GM18507 (cell line): ENCODE results near the gene ANKRD63.

Experiments
- DNase-seq: peaks from one replicate; pipeline ENCODE4 v3.0.0; 2011; ENCODE audit warnings: low read depth; ENCODE audit not compliant: insufficient read length; ENCODE audit errors: extremely low spot score
- FAIRE-seq: peaks from 2 replicates; lab custom pipeline; 2011; peaks lifted over from hg19 to GRCh38; lab: Jason Lieb, UNC

The ANKRD63 gene

DNA sequence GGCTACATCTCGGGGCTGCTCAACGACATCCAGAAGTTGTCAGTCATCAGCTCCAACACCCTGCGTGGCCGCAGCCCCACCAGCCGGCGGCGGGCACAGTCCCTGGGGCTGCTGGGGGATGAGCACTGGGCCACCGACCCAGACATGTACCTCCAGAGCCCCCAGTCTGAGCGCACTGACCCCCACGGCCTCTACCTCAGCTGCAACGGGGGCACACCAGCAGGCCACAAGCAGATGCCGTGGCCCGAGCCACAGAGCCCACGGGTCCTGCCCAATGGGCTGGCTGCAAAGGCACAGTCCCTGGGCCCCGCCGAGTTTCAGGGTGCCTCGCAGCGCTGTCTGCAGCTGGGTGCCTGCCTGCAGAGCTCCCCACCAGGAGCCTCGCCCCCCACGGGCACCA, 17.0 kb downstream of the ANKRD63 start:
- FAIRE-seq (no peak), DNase-seq (no peak)

DNA sequence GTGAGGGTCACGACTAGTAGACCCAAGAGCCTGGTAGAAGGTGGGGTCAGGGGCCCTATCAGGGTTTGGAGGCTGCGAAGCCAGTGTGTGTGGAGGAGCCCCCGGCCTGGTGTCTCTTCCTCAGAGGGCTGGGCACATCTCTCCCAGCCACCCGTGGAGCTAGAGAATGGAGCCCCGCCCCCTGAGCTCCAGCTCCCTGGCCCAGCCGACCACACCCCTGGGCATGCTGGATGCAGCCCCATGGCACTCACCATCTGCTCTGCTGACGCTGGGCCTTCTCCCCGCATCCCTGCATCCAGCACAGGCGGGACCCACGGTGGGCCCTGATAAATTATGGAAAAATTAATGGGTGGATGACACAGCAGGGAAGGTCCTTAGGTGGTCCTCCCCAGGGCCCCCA, 17.5 kb downstream of the ANKRD63 start:
- DNase-seq = no peak

DNA sequence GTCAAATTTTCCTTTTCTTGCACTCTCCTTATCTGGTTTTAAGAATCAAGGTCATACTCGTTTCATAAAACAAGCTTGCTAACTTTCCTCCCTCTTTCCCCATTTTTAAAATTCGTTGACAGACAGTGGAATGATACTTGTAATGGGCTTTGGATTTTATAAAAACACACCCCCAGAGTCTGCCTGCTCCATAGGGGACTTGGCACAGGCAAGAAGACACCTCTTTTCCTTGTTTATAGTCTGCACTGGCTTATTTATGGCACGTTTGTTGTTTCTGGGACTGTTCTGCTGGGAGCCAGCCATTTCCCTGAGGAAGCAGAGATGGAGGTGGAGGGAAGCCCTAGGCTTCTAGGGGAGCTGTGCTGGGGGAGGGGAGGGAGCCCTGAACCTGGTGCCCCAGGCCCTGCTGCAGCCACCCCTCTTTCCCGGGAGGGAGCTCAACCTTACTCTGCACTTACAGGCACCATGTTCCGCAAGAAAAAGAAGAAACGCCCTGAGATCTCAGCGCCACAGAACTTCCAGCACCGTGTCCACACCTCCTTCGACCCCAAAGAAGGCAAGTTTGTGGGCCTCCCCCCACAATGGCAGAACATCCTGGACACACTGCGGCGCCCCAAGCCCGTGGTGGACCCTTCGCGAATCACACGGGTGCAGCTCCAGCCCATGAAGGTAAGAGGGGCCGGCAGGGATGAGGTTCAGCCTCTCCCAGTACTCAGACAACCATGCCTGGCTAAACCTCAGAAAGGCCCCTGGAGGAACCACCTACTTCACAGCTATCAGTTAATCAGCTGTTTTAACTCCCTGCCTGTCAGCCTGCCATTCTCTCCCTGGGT, 18.3 kb downstream of the ANKRD63 start:
- DNase-seq (no peak), FAIRE-seq (no peak)

More for the DNA sequence above, 17.5 kb downstream of the ANKRD63 start:
- FAIRE-seq = no peak

DNA sequence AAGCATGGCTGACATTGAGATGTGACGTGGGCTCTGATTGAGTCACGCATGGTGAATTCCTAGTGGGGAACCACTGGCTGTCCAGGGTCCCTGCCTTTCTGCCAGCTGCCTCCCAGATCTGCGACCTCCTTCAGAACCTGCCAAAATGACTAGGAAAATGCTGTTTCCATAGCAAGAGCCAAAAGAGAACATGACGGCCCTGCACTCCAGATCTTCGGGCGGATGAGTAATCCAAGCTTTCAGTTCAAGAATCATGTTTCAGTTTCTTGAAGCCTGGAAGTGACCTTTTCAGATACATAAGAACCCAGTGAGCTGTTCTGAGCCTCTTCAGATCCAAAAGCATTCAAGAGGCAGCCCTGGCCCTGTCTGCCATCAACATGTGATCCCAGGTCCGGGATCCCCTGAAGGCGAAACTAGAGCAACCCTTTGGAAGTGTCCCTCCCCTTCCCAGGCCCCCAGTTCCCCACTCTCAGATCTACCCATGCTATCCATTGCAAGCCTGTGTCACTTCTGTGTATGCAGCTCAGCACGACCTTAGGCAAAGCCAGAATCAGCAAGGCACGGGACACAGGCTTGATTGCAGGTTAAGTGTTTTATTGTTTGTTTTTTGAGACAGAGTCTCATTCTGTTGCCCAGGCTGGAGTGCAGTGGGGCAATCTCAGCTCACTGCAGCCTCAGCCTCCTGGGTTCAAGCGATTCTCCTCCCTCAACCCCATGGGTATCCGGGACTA, 19.7 kb downstream of the ANKRD63 start:
- DNase-seq = no peak
- no peak for FAIRE-seq

DNA sequence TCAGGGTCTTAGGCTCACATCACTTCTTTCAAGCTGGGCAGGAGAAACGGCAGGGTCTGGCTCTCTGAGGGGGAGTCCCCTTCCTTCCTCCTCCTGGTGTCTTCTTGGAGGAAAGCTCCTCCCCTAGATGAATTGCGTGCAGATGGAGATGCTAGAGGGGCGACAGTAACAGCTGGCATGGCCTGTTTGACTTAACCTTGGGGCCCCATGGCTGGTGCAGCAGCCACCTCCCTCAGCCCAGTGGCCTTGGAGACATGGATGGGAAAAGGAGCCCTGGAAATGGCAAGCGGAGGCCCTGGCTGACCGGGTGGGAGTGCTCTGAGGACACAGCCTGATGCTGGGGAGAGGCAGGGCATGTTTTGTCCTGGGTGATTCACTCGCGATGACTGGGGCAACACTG, 23.8 kb downstream of the ANKRD63 start:
- FAIRE-seq = no peak
- no peak for DNase-seq

DNA sequence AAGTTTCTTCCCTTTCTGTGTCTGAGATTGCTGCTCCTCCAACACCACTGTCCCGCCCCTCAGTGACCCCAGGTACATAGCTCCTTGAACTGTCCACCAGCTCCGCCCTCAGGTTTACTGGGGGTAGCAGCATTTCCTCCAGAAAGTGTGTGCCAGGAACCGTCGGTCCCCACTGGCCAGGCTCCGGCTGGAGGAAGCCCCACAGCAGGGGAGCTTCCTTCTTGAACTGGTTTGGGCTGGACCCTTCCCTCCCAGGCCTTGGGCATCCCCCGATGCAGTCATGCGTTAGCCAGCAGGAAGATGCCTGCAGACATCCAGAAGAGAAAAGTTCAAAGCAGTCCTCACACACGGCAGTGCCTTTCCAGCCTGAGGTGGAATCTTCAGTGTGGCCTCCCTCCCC, 24.3 kb downstream of the ANKRD63 start:
- FAIRE-seq (no peak), DNase-seq (no peak)

DNA sequence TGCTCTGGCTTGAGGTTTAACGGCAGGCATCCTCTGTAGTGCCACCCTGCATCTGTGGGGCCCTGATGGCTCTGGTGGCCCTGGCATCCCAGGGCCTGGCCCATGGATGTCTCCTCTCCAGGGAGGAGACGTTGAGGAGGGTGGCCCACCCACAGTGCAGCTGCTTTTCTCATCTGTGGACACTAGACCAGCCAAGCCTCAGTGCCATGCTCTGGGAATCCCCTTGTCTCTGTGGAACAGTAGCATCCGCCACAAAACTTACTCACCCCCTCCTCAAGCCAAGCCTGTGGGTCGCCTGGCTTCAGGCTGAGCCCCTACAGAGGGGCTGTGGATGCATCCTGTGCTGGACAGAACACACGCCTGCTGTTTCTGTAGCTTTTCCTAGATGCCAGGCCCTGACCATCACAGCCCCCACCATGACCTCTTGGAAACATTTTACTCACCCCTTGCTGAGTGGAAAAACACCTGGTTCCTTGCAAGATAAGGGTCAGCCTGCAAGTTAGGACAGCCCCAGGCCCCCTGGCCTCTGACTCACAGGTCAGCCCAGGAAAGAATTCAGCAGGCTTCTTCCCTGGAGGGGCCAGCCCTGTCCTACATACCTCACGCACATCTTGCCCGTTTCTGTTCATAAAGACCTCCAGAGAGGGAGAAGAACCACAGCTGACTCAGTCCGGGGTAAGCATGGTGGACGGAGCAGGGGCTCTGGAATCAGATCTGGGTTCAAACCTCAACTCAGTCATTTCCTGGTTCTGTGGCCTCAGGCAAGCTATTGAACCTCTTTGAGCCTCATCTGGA, 25.0 kb downstream of the ANKRD63 start:
- no peak for FAIRE-seq

DNA sequence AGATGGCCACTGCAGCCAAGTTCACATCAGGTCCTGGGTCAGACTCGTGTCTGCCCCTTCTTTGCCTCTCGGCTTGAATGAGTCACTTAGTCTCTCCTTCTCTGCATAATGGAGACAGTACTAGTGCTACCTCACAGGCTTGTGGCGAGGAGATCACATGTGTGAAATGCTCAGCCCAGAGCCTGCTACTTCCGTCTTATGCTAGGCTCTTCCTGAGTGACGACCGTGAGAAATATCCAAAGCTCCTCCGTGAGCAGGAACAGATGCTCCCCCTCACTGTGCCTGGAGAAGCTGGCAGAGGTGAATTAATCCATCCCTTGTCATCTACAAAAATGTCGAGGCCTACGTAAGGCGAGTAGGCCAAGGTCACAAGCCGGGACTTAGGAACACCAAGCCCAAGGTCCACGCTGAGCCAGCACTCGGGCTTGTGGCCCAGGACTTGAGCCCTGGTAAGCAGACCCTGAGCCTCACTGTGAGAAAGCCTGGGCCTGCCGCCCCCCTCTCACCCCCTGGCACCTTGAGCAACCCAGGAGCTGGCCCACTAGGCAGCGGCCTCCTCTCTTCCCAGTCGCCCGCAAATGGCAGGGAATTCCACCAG, 26.1 kb downstream of the ANKRD63 start:
- DNase-seq (no peak), FAIRE-seq (no peak)

More for the DNA sequence above, 25.0 kb downstream of the ANKRD63 start:
- no peak for DNase-seq

DNA sequence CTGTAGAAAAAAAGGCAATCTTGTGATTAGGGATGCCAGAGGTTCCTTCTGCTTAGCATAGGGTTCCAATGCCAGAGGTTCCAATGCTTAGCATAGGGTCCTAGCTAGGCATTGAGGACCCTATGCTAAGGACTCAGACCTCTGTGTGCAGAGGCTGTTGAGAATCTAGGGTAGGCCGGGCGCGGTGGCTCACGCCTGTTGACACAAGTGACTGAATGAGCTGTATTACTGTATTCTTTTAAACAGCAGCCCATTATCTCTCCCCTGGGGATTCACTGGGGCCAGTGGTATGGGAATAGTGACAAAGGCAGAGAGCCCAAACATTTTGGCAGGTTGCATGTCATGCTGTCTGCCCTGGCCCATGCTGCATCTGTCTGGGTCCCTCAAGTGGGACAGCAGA, 27.8 kb downstream of the ANKRD63 start:
- FAIRE-seq = no peak
- DNase-seq = no peak

DNA sequence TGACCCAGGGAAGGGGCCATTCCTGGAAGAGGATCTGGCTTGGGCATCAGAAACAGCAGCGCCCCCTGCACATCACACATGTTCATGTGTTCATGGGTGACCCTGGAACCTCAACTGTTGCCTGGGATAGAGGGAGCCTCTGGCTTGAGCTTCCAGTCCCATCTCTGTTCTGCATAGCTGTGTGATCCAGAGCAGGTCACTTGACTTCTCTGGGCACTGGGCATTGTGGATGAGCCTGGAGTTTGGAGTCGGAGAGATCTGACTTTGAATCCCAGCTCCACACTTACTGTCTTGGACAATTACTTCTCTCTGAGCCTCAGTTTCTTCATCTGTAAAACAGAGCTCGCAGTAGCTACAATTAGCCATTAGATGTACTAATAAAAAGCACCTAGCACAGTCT, 28.4 kb downstream of the ANKRD63 start:
- no peak for FAIRE-seq
- no peak for DNase-seq

DNA sequence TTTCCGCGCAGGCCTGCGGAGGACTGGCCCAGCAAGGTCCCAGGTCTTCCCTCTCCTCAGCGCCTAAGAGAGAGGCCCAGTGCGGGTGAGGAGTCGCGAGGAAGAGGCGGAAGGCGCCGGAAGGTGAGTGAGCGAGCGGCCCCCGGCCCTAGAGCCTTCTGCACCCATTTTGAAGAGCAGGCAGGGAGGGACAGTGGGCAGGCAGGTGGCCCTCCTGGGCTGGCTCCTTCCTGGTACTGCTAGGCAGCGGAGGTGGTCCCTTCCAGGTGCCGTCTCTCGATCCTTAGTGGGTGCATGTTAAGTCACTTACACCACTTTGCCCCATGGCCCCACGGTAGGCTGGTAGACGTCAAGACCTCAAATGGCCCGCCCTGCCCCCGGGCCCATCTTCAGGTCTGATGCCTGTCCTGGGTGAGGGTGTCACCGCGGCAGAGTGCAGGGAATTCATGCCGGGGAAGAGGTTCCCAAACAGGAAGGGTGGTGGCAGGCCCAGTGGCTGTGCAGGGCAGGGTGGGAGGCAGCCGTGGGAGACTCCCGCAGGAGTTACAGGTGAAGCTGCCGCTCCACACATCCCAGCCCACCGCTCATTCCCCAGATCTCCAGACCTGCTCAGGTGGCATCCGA, 29.6 kb downstream of the ANKRD63 start:
- no peak for FAIRE-seq
- DNase-seq = no peak

DNA sequence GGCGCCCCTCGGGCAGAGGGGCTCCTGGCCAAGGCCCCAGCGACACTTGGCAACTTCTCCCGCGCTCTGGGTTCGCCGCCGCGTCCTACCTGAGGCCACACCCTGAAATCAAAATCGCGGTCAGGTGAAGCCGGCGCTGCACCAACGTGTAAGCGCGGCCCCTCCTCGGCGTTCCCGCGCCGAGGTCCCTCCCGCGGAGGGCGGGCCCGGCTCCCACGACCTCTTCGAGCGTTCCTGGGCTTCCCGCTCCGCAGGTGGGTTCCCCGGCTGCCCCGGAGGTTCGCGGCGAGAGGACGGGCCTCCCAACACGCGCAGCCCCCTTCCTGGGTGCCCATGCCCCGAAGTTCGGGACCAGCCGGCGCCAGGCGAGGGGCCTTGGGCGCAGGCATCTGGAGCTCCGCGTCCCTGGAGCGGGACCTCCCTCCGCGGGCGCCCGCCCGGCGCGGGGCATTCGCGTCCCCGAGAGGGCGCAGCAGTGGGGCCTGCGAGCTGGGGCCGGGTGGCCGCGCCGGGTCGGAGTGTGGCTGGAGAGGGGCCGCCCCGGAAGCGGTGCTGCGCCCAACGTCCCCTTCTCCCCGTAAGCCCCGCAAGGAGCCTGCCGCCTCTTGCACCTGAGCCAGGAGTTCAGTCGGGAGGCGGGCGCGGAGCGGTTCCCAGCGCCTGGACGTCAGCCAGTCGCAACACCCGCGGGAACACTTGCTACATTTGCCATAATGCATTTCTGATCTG, 30.3 kb downstream of the ANKRD63 start:
- no peak for FAIRE-seq
- DNase-seq = no peak

DNA sequence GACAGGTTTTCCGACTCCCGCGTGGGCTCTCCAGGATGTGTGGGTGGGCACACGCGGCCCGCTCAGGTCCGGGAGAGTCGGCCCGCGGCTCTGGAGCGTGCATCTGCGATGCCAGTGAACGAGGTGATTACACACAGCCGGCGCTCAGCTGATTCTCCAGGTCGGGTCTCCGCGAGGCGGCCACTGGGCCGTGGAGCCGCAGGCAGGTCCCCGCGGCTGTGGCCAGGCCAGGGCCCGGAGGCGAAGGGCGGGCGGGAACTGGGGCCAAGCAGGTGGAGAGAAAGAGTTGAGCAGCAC, 30.8 kb downstream of the ANKRD63 start:
- DNase-seq (no peak), FAIRE-seq (no peak)

DNA sequence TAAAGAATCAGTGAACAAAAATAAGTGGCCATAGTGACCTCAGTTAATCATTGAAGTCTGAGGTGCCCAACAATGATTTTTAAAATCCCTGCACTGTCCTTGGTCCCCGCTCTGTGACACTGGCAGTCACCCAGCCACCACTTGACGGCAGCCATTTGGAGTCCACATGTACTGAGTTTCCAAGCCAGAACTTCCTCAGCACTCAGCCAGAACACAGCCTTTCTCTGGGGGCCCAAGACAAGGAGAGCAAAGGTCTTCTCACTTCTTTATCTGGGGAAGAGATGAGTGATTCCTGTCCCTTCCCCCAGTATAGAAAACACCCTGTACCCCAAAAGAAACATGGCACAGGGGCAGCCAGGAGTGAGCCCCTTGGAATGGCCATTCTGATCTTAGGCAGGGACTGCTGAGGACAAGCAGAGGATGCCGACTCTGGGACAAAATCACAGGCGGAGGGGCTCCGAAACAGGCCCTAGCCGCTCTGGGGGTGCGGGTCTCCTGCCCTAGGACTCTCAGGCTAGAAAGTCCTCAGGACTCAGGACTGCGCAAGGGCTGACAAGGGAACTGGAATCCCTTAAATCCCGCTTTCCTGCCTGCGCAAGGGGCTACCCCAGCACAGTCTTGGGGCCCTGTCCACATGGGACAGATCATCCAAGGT, 31.3 kb downstream of the ANKRD63 start:
- DNase-seq (no peak), FAIRE-seq (no peak)

DNA sequence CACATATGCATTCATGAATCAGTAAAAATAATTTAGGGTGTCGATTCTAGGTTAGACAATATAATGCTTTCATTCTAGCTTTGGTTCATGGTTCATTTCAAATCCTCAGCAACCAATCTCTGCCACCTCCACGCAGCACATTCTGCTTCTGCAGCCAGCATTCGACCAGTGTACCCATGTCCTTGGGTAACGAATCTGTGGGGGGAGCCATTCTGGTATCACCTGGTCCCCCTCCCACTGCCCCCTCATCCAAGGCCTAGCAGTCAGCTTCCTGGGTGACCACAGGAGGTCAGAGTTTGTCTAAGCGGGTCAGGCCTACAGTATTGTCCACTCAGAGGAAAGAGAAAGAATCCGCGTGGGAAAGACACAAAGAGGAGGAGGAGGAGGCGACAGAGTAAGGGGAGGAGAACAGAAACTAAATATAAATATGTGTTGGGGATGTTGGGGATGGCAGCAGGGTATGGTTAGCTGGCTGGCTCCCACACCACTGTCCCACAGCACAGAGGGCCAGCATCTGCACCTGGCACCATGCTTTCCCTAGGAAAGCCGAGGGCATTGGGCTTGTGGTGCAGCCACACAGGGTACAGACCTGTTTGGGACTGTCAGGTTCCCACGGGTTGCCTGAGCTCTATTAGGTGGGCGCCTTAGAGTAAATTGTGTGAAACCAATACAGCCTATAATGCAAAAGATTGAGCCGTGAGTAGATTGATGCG, 31.9 kb downstream of the ANKRD63 start:
- DNase-seq (no peak), FAIRE-seq (no peak)

DNA sequence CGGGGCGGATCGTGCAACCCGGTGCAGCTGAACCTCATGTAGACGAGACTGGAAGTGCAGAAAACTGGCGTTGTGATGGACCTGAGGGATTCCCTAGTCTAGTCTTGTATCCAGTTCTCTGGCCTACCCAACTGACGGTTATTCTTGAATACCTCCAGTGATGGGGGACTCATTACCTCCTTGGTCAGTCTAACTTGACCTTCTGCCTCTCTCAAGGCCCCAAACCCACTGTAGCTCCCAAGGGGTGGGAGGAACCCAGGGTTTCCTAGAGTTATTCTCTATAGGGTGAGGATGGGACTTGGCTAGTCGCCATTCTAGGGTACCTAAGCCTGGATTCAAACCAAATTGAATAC, 32.6 kb downstream of the ANKRD63 start:
- FAIRE-seq = no peak
- no peak for DNase-seq

DNA sequence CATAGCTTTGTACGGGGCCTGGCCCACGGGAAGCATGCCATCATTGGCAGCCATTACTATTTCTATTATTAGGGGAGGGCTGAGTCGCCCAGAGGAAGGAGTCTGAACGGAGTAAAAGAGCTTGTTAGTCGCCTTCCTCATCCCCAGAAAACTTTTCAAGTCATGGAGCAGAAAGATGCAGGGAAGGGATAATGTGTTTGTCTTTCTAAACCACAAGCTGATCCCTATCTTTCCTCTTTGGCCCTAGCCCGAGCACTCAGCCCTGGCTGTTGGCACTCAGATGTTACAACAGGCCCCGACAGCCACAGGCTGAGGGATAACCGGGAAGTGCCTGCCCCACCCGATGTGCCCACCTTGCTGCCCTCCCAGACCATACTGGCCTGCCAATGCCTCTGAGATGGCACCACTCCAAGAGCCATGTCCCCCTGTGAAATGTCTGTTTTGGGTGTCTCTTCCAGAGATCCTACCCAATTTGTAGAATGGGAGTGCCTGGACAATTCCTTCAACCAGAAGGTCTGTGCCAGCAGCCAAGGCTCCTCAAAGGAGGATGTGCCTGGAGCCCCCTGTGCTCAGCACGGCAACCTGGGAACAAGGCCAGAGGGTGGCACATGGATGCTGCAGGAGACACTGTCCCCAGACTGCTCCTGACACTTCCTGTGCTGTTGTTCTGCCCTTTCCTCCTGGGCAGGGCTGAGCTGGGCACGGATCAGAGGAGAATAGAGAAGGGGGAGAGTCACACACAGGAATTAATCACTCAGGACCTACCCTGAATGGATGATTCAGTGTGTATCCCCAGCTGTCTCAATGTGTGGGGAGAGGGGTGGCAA, 33.2 kb downstream of the ANKRD63 start:
- no peak for FAIRE-seq
- DNase-seq = no peak
